ENCODE data around the gene C10orf71. TPM values are rescaled to one million over a fixed set of nuclear protein-coding genes. Genes with fewer than 3 reads are reported as not detected.

Gene C10orf71
- total and polyA plus RNA-seq, 11 donors: 6.6 to 228 (median 112) TPM

- DNase-seq: no peak
- TF ChIP-seq POLR2A (IDR thresholded peaks at IDR 0.05): no peak
- TF ChIP-seq CTCF (IDR thresholded peaks at IDR 0.05): no peak
- intact Hi-C loops (cut with DNase I): loop anchor here in 1 of 10 donors (10.0 kb wide), 1 partner anchor 62 kb away; no protein-coding TSS in a partner anchor
These were observed 54.3 kb downstream of the C10orf71 start for GRCh38 chr10:49353026-49353894.

GRCh38 chr10:49353895-49354566 lies 55.1 kb downstream of the C10orf71 start:
- DNase-seq (no peak), ATAC-seq (no peak)
- Histone ChIP-seq H3K4me1 (no peaks in the 10 kb centered on the region), H3K4me3 (no peak overlapping the region), H3K36me3 (no peaks in the 10 kb centered on the region), H3K9me3 (peaks cover 0 to 23% (median 7%) of the 10 kb centered on the region in 12 donors), H3K27ac (no peak overlapping the region), H3K27me3 (no peaks in the 10 kb centered on the region)
- intact Hi-C loops (cut with DNase I): loop anchor here in 1 of 10 donors (10.0 kb wide), 1 partner anchor 61 kb away; no protein-coding TSS in a partner anchor
- no peak for TF ChIP-seq POLR2A (IDR thresholded peaks at IDR 0.05)
- 92 to 96% (median 95%) methylated on average over 6 to 8 of the region's 8 CpGs for WGBS, 4 donors

More at GRCh38 chr10:49353026-49353894, 54.3 kb downstream of the C10orf71 start:
- Histone ChIP-seq H3K36me3 (no peaks in the 10 kb centered on the region), H3K9me3 (peaks cover 0 to 23% (median 7%) of the 10 kb centered on the region in 12 donors), H3K4me1 (no peaks in the 10 kb centered on the region), H3K27ac (no peak overlapping the region), H3K4me3 (no peak overlapping the region), H3K27me3 (no peaks in the 10 kb centered on the region)
- WGBS, 4 donors: 77 to 86% (median 84%) methylated on average over 5 to 6 of the region's 6 CpGs
- ATAC-seq: no peak

- intact Hi-C loops (cut with DNase I): loop anchor here in 1 of 10 donors (10.0 kb wide), 1 partner anchor 60 kb away; no protein-coding TSS in a partner anchor
- H3K27ac ChIP-seq: no peak overlapping the region
- WGBS, 4 donors: 84 to 98% (median 91%) methylated on average over 3 of the region's 3 CpGs
- H3K36me3 ChIP-seq: no peaks in the 10 kb centered on the region
- TF ChIP-seq CTCF (IDR thresholded peaks at IDR 0.05) (no peak), POLR2A (IDR thresholded peaks at IDR 0.05) (no peak)
- no peaks in the 10 kb centered on the region for H3K27me3 ChIP-seq
- H3K4me3 ChIP-seq: no peak overlapping the region
- peaks cover 0 to 22% (median 7%) of the 10 kb centered on the region in 12 donors for H3K9me3 ChIP-seq
- DNase-seq (no peak), ATAC-seq (no peak)
- peaks cover 0 to 1% (median 0%) of the 10 kb centered on the region in 12 donors for H3K4me1 ChIP-seq
These were observed 55.6 kb downstream of the C10orf71 start for GRCh38 chr10:49354593-49354992.

GRCh38 chr10:49355221-49355620 lies 56.3 kb downstream of the C10orf71 start:
- TF ChIP-seq CTCF (IDR thresholded peaks at IDR 0.05) (no peak), POLR2A (IDR thresholded peaks at IDR 0.05) (no peak)
- Histone ChIP-seq H3K4me1 (peaks cover 0 to 7% (median 6%) of the 10 kb centered on the region in 12 donors), H3K9me3 (peaks cover 0 to 16% (median 2%) of the 10 kb centered on the region in 12 donors), H3K27me3 (no peaks in the 10 kb centered on the region), H3K27ac (no peak overlapping the region), H3K4me3 (no peak overlapping the region), H3K36me3 (no peaks in the 10 kb centered on the region)
- 88 to 93% (median 89%) methylated on average over 3 of the region's 3 CpGs for WGBS, 4 donors
- intact Hi-C loops (cut with DNase I): loop anchor here in 1 of 10 donors (10.0 kb wide), 1 partner anchor 60 kb away; no protein-coding TSS in a partner anchor
- DNase-seq (no peak), ATAC-seq (no peak)

Data from heart left ventricle (tissue), 16 donors.